SU-DHL-6 (cell line): ENCODE data around the gene C1orf232.

Experiments
- CTCF ChIP-seq: fragments of 200-600 bp; sonication (generic); IDR thresholded peaks from one replicate; pipeline ENCODE4 v1.5.1; 2017; ENCODE audit warnings: antibody characterized with exemption, mild to moderate bottlenecking, low read length, moderate library complexity; ENCODE audit not compliant: insufficient read depth, poor library complexity, severe bottlenecking
- EZH2phosphoT487 ChIP-seq: fragments of 200-600 bp; sonication (generic), shearing (Covaris generic); conservative IDR thresholded peaks from 2 replicates; pipeline ENCODE4 v1.6.1; 2018; ENCODE audit warnings: mild to moderate bottlenecking, antibody characterized with exemption, low read length, moderate library complexity, mixed read lengths

GRCh38 chr1:26169198-26169554 lies 413 bp upstream of the C1orf232 start:
- no peak for TF ChIP-seq CTCF
- no peak for TF ChIP-seq EZH2phosphoT487
